Measurements from ENCODE around the gene NME1. TPM values are rescaled to one million over a fixed set of nuclear protein-coding genes. Genes with fewer than 3 reads are reported as not detected.

The NME1 gene
- total and polyA plus RNA-seq, 2 donors from 2014 or later, result 55.9 to 112 TPM

DNA sequence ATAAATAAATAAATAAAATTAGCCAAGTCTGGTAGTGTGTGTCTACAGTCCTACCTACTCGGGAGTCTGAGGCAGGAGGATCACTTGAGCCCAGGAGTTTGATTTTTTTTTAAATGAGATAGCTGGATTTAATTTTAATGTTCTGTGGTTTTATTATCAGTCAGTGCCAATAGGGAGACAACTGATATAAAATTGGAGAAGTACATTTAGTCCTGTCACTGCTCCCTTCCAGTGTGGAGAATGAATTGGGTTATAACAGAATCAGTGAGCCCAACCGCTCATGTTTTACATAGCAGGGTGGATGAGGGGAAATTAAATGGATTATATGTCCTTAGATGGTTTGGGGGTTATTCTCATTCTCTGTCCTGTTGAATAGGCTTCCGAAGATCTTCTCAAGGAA, 6.2 kb downstream of the NME1 start:
- intact Hi-C loops (cut with DNase I), result no loop called here

DNA sequence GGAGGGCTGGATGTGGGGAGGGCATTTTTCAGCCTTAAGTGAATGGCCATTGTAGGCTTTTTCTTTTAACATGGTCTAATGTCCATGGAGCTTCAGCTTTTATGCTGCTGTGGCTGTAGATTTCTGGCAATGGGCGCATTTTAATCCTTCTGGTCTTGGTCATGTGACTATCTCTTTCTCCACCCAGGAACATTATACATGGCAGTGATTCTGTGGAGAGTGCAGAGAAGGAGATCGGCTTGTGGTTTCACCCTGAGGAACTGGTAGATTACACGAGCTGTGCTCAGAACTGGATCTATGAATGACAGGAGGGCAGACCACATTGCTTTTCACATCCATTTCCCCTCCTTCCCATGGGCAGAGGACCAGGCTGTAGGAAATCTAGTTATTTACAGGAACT, 8.2 kb downstream of the NME1 start:
- intact Hi-C loops (cut with DNase I), result no loop called here
- no peak for DNase-seq

More for the DNA sequence above, 6.2 kb downstream of the NME1 start:
- TF ChIP-seq, protein P1, sequence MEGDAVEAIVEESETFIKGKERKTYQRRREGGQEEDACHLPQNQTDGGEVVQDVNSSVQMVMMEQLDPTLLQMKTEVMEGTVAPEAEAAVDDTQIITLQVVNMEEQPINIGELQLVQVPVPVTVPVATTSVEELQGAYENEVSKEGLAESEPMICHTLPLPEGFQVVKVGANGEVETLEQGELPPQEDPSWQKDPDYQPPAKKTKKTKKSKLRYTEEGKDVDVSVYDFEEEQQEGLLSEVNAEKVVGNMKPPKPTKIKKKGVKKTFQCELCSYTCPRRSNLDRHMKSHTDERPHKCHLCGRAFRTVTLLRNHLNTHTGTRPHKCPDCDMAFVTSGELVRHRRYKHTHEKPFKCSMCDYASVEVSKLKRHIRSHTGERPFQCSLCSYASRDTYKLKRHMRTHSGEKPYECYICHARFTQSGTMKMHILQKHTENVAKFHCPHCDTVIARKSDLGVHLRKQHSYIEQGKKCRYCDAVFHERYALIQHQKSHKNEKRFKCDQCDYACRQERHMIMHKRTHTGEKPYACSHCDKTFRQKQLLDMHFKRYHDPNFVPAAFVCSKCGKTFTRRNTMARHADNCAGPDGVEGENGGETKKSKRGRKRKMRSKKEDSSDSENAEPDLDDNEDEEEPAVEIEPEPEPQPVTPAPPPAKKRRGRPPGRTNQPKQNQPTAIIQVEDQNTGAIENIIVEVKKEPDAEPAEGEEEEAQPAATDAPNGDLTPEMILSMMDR (IDR thresholded peaks at IDR 0.05; ENCODE audit: borderline replicate concordance, extremely low read depth, insufficient read depth), result no peak
- Histone ChIP-seq H3K9me3 (ENCODE audit: control insufficient read depth in 2 of 3, insufficient read depth in 1 of 3, low read length in 3 of 3) (no peaks in the 10 kb centered on the region), H3K9ac (ENCODE audit: low read length in 3 of 3) (no peak overlapping the region), H3K27me3 (ENCODE audit: control insufficient read depth, insufficient read depth, low read length) (no peaks in the 10 kb centered on the region), H3K36me3 (ENCODE audit: control insufficient read depth in 2 of 3, insufficient read depth in 3 of 3, low read length in 3 of 3) (peaks cover 4 to 16% (median 7%) of the 10 kb centered on the region in 3 donors), H3K4me3 (ENCODE audit: low read length in 3 of 3) (no peak overlapping the region), H3K27ac (ENCODE audit: low read depth in 2 of 2, low read length in 2 of 2) (no peak overlapping the region), H3K4me1 (ENCODE audit: control insufficient read depth in 2 of 3, insufficient read depth in 2 of 3, low read depth in 1 of 3, low read length in 3 of 3) (no peaks in the 10 kb centered on the region)
- no peak for FAIRE-seq
- no peak for DNase-seq

GRCh38 chr17:51164911-51165679, 11.7 kb downstream of the NME1 start:
- FAIRE-seq (no peak), DNase-seq (peak in 2 of 5 donors; percentile 11 to 62)
- Histone ChIP-seq H3K9ac (ENCODE audit: low read length in 3 of 3) (peak overlapping the region in 1 of 3 donors; percentile 99), H3K27ac (ENCODE audit: low read depth in 2 of 2, low read length in 2 of 2) (peak overlapping the region; percentile 89 to 97), H3K36me3 (ENCODE audit: control insufficient read depth in 2 of 3, insufficient read depth in 3 of 3, low read length in 3 of 3) (peaks cover 0 to 13% (median 8%) of the 10 kb centered on the region in 3 donors), H3K9me3 (ENCODE audit: control insufficient read depth in 2 of 3, insufficient read depth in 1 of 3, low read length in 3 of 3) (no peaks in the 10 kb centered on the region), H3K4me3 (ENCODE audit: low read length in 3 of 3) (peak overlapping the region in 2 of 3 donors; percentile 96 to 98), H3K4me1 (ENCODE audit: control insufficient read depth in 2 of 3, insufficient read depth in 2 of 3, low read depth in 1 of 3, low read length in 3 of 3) (peaks cover 0 to 7% (median 0%) of the 10 kb centered on the region in 3 donors), H3K27me3 (ENCODE audit: control insufficient read depth, insufficient read depth, low read length) (no peaks in the 10 kb centered on the region)
- intact Hi-C loops (cut with DNase I), result no loop called here
- TF ChIP-seq, protein P1 (IDR thresholded peaks at IDR 0.05; ENCODE audit: borderline replicate concordance, extremely low read depth, insufficient read depth), result no peak

More for the DNA sequence above, 8.2 kb downstream of the NME1 start:
- Histone ChIP-seq H3K27me3 (ENCODE audit: control insufficient read depth, insufficient read depth, low read length) (no peaks in the 10 kb centered on the region), H3K9ac (ENCODE audit: low read length in 3 of 3) (no peak overlapping the region), H3K9me3 (ENCODE audit: control insufficient read depth in 2 of 3, insufficient read depth in 1 of 3, low read length in 3 of 3) (no peaks in the 10 kb centered on the region), H3K4me1 (ENCODE audit: control insufficient read depth in 2 of 3, insufficient read depth in 2 of 3, low read depth in 1 of 3, low read length in 3 of 3) (peaks cover 0 to 7% (median 0%) of the 10 kb centered on the region in 3 donors), H3K36me3 (ENCODE audit: control insufficient read depth in 2 of 3, insufficient read depth in 3 of 3, low read length in 3 of 3) (peaks cover 4 to 16% (median 7%) of the 10 kb centered on the region in 3 donors), H3K4me3 (ENCODE audit: low read length in 3 of 3) (no peak overlapping the region), H3K27ac (ENCODE audit: low read depth in 2 of 2, low read length in 2 of 2) (no peak overlapping the region)
- no peak for FAIRE-seq
- TF ChIP-seq, protein P1 (IDR thresholded peaks at IDR 0.05; ENCODE audit: borderline replicate concordance, extremely low read depth, insufficient read depth), result no peak
